Stomach (tissue), 9 donors: Measurements from ENCODE around the gene PARP8. TPM values are rescaled to one million over a fixed set of nuclear protein-coding genes. Genes with fewer than 3 reads are reported as not detected.
"Not testable (repeated sequence)": the region's sequence is repeated elsewhere in the genome, so short reads cannot be mapped to it uniquely, and the experiment has no call there.

Source experiments
- DNase-seq, 2 donors: peaks; one replicate each; pipeline versions ENCODE4 v3.0.0 to v3.0.0-alpha.2; 2013 to 2019
- H3K27ac ChIP-seq, 5 donors: fragments of 200-600 bp in 4 of 5; sonication (generic) in 4 of 5; one replicate each; pipeline ENCODE4 v1.5.1; 2013 to 2019; ENCODE audit warnings: mild to moderate bottlenecking in 1 of 5, moderate library complexity in 1 of 5
- H3K27me3 ChIP-seq, 3 donors: fragments of 200-600 bp; sonication (generic); one replicate each; pipeline ENCODE4 v1.5.1; 2017 to 2019; ENCODE audit warnings: mixed run types in 1 of 3
- H3K36me3 ChIP-seq, 4 donors: fragments of 200-600 bp; sonication (generic); 1 replicate in 3 of 4; 2 replicates in 1 of 4; pipeline ENCODE4 v1.5.1; 2016 to 2019
- H3K4me1 ChIP-seq, 4 donors: fragments of 200-600 bp; sonication (generic); one replicate each; pipeline ENCODE4 v1.5.1; 2016 to 2019
- H3K4me3 ChIP-seq, 4 donors: fragments of 200-600 bp; sonication (generic) in 3 of 4; one replicate each; pipeline ENCODE4 v1.5.1; 2016 to 2019; ENCODE audit warnings: mild to moderate bottlenecking in 1 of 4
- H3K9me3 ChIP-seq, 4 donors: fragments of 200-600 bp; sonication (generic); one replicate each; pipeline ENCODE4 v1.5.1; 2016 to 2019
- EP300 ChIP-seq: sonication (generic); formaldehyde crosslinking; IDR thresholded peaks from one replicate; pipeline ENCODE4 v1.6.1; 2017; ENCODE audit warnings: antibody characterized with exemption
- POLR2A ChIP-seq, 4 donors: fragments of 450-650 bp; IDR thresholded peaks; one replicate each; pipeline ENCODE4 v1.6.1; 2016; ENCODE audit warnings: antibody characterized with exemption in 4 of 4, control low read depth in 2 of 4, mild to moderate bottlenecking in 1 of 4, moderate library complexity in 1 of 4
- POLR2AphosphoS5 ChIP-seq, 3 donors: sonication (generic); formaldehyde crosslinking; IDR thresholded peaks; one replicate each; pipeline ENCODE4 v1.6.1; 2016; ENCODE audit warnings: antibody characterized with exemption in 3 of 3
- WGBS, 5 donors: extraction: QIAGEN DNeasy Blood & Tissue Kit in 3 of 5; methylation state at CpG; one replicate each; pipeline versions ENCODE4 v1.1.5 to v1.1.7; 2013 to 2018; 5-methylcytosine and 5-hydroxymethylcytosine counted together
- intact Hi-C: fragments of 100-400 bp; cut with DNase I; formaldehyde crosslinking; loops from one replicate; pipeline ENCODE4 v1.15.1; 2023; ENCODE audit warnings: low total_unique reads
- polyA plus RNA-seq, 3 donors: library from polyadenylated mRNA; stranded (reverse); fragments of 200-250 nt; gene quantifications; one replicate each; pipeline ENCODE4 v1.2.3, GENCODE V29; 2013
- total RNA-seq, 5 donors: library from RNA; depleted of rRNA; stranded (reverse); fragments of >200 nt; gene quantifications; one replicate each; pipeline versions ENCODE4 v1.1.0 to v1.2.3, GENCODE V29; 2014 to 2016
- TF ChIP-seq, protein P1 (sequence below), 7 experiments: fragments of 450-650 bp in 4 of 7; fragments of 200-600 bp in 3 of 7; sonication (generic) in 3 of 7; IDR thresholded peaks; one replicate each; pipeline ENCODE4 v1.5.1; 2016 to 2019; ENCODE audit warnings: antibody characterized with exemption in 7 of 7, control low read depth in 2 of 7, mild to moderate bottlenecking in 1 of 7
- donor health status: healthy with polysubstance abuse.
- donor health status: Bipolar disorder and iron deficiency.
- donor health status: healthy.

Gene PARP8
- total and polyA plus RNA-seq, 8 donors, result 6.7 to 54.2 (median 22.4) TPM

DNA sequence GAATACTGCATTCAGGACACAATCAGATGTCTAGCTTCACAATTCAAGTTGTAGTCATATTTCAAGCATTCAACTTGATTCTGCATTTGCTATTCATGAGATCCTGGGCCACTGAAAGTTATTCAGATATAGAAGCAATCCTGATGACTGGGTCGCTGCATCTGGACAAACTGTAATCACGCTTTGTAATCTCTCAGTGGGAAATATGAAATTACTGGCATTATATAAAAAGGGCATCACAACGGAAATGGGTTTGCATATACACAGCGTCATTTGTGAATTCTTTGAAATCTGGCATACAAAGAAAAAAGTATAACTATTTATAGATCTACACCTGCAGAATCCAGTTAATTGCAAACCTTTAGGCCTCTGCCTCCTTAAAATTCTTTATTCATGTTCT lies 102.2 kb downstream of the PARP8 start:
- Histone ChIP-seq H3K4me1 (peaks cover 0 to 3% (median 0%) of the 10 kb centered on the region in 4 donors), H3K27ac (no peak overlapping the region), H3K36me3 (peaks cover 0 to 47% (median 36%) of the 10 kb centered on the region in 4 donors), H3K27me3 (no peaks in the 10 kb centered on the region), H3K9me3 (peaks cover 0 to 10% (median 3%) of the 10 kb centered on the region in 4 donors), H3K4me3 (no peak overlapping the region)
- DNase-seq, result no peak
- intact Hi-C loops, result no loop called here
- no peak for TF ChIP-seq POLR2A (IDR thresholded peaks at IDR 0.05)
- TF ChIP-seq, protein P1, sequence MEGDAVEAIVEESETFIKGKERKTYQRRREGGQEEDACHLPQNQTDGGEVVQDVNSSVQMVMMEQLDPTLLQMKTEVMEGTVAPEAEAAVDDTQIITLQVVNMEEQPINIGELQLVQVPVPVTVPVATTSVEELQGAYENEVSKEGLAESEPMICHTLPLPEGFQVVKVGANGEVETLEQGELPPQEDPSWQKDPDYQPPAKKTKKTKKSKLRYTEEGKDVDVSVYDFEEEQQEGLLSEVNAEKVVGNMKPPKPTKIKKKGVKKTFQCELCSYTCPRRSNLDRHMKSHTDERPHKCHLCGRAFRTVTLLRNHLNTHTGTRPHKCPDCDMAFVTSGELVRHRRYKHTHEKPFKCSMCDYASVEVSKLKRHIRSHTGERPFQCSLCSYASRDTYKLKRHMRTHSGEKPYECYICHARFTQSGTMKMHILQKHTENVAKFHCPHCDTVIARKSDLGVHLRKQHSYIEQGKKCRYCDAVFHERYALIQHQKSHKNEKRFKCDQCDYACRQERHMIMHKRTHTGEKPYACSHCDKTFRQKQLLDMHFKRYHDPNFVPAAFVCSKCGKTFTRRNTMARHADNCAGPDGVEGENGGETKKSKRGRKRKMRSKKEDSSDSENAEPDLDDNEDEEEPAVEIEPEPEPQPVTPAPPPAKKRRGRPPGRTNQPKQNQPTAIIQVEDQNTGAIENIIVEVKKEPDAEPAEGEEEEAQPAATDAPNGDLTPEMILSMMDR (IDR thresholded peaks at IDR 0.05), result no peak
- no peak for TF ChIP-seq POLR2AphosphoS5 (IDR thresholded peaks at IDR 0.05)
- no peak for TF ChIP-seq EP300
- WGBS, 5 donors, result 89 to 94% (median 90%) methylated on average over 4 of the region's 4 CpGs

DNA sequence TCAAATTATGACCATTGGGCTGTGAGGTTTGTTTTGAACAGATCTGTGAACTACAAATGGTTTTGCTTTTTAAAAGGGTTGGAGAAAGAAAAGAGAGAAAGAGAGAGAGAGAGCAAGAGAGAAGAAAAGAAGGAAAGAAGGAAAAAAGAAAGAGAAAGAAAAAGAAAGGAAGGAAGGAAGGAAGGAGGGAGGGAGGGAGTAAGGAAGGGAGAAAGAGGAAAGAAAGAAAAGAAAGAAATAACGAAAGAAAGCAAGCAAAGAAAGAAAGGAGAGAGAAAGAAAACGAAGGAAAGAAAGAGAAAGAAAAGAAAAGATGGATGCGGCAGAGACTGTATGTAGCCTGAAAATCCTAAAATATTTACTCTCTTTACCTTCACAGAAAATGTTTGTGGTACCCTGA lies 104.0 kb downstream of the PARP8 start:
- H3K27ac ChIP-seq, result no peak overlapping the region
- WGBS, 5 donors, result 79 to 93% (median 91%) methylated on average over 3 of the region's 3 CpGs
- no peaks in the 10 kb centered on the region for H3K4me1 ChIP-seq
- TF ChIP-seq, protein P1 (IDR thresholded peaks at IDR 0.05), result no peak
- TF ChIP-seq POLR2A (IDR thresholded peaks at IDR 0.05) (no peak), EP300 (no peak), POLR2AphosphoS5 (IDR thresholded peaks at IDR 0.05) (no peak)
- no peak overlapping the region for H3K4me3 ChIP-seq
- peaks cover 3 to 49% (median 42%) of the 10 kb centered on the region in 4 donors for H3K36me3 ChIP-seq
- no peak for DNase-seq
- intact Hi-C loops, result no loop called here
- H3K27me3 ChIP-seq, result no peaks in the 10 kb centered on the region
- peaks cover 0 to 24% (median 12%) of the 10 kb centered on the region in 4 donors for H3K9me3 ChIP-seq

DNA sequence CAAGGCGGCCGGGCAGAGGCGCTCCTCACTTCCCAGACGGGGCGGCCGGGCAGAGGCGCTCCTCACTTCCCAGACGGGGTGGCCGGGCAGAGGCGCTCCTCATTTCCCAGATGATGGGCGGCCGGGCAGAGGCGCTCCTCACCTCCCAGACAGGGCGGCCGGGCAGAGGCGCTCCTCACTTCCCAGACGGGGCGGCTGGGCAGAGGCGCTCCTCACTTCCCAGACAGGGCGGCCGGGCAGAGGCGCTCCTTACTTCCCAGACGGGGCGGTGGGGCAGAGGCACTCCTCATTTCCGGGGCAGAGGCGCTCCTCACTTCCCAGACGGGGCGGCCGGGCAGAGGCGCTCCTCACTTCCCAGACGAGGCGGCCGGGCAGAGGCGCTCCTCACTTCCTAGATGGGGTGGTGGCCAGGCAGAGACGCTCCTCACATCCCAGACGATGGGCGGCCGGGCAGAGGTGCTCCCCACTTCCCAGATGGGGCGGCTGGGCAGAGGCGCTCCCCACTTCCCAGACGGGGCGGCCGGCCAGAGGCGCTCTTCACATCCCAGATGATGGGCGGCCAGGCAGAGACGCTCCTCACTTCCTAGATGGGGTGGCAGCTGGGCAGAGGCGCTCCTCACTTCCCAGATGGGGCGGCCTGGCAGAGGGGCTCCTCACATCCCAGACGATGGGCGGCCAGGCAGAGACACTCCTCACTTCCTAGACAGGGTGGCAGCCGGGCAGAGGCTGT lies 108.2 kb downstream of the PARP8 start:
- Histone ChIP-seq H3K9me3 (peaks cover 0 to 24% (median 12%) of the 10 kb centered on the region in 4 donors), H3K36me3 (peaks cover 3 to 73% (median 57%) of the 10 kb centered on the region in 4 donors)
- 93 to 98% (median 96%) methylated on average over 16 to 51 of the region's 51 CpGs for WGBS, 5 donors
- intact Hi-C loops, H3K27me3 ChIP-seq, H3K4me1 ChIP-seq, DNase-seq, H3K27ac ChIP-seq, H3K4me3 ChIP-seq: not testable (repeated sequence)

DNA sequence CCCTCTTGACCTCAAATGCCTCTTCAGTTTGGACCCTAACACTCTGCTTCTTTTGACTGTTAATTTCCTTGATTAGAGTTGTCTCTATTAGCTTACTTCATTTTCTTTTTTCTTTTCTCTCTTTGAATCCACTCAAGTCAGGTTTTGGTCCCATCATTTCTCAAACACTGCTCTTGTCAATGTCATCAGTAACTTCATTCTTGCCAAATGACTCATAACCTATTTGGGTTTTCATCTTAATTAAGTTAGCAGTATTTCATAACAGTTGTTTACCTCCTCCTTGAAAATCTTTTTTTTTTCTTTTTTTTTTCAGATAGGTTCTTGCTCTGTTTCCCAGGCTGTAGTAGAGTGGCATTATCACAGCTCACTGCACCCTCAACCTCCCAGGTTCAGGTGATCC lies 119.6 kb downstream of the PARP8 start:
- no peak for DNase-seq
- TF ChIP-seq EP300, result no peak
- TF ChIP-seq POLR2A (IDR thresholded peaks at IDR 0.05), result no peak
- no peak for TF ChIP-seq POLR2AphosphoS5 (IDR thresholded peaks at IDR 0.05)
- TF ChIP-seq, protein P1 (IDR thresholded peaks at IDR 0.05), result no peak
- peaks cover 8 to 59% (median 55%) of the 10 kb centered on the region in 4 donors for H3K36me3 ChIP-seq
- no peaks in the 10 kb centered on the region for H3K27me3 ChIP-seq
- intact Hi-C loops, result no loop called here
- no peaks in the 10 kb centered on the region for H3K9me3 ChIP-seq
- H3K27ac ChIP-seq, result no peak overlapping the region
- no peak overlapping the region for H3K4me3 ChIP-seq
- H3K4me1 ChIP-seq, result no peaks in the 10 kb centered on the region

DNA sequence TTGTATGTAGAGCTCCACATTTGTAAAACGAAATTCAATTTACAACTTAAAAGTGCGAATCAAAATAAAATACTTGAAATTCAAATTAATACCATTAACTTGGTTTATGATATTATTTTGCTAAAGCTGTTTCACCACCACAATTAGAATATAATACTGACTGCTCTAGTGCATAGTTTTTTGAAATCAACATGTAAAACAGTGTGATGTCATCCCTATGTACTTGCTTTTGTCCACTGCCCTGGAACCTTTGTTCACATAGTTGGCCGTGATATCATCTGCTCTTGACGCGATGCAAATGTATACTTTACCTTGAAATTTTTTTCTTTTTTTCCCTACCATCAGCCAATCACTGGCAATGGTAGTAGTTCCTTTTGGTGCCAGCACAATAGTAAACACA lies 125.4 kb downstream of the PARP8 start:
- Histone ChIP-seq H3K27me3 (no peaks in the 10 kb centered on the region), H3K9me3 (no peaks in the 10 kb centered on the region), H3K27ac (no peak overlapping the region), H3K4me1 (no peaks in the 10 kb centered on the region), H3K4me3 (no peak overlapping the region), H3K36me3 (peaks cover 13 to 72% (median 65%) of the 10 kb centered on the region in 4 donors)
- TF ChIP-seq POLR2A (IDR thresholded peaks at IDR 0.05), result no peak
- TF ChIP-seq, protein P1 (IDR thresholded peaks at IDR 0.05), result no peak
- WGBS, 5 donors, result 94 to 99% (median 97%) methylated on average over 5 of the region's 5 CpGs
- intact Hi-C loops, result no loop called here
- no peak for DNase-seq
